Ectodermal cell (in vitro differentiated cells): ENCODE measurements around the gene METTL27.
"Not testable (repeated sequence)": the region's sequence is repeated elsewhere in the genome, so short reads cannot be mapped to it uniquely, and the experiment has no call there.

Experiments
- H3K27ac ChIP-seq: 2 replicates; pipeline ENCODE4 v1.7.0; 2013; ENCODE audit warnings: mild to moderate bottlenecking, low read depth, low read length; ENCODE audit not compliant: insufficient read depth, poor library complexity, severe bottlenecking
- H3K27me3 ChIP-seq: 2 replicates; pipeline ENCODE4 v1.7.0; 2013; ENCODE audit warnings: mild to moderate bottlenecking, low read length; ENCODE audit not compliant: insufficient read depth, control insufficient read depth, poor library complexity, severe bottlenecking
- H3K36me3 ChIP-seq: one replicate; pipeline ENCODE4 v1.7.0; 2013; ENCODE audit warnings: low read length; ENCODE audit not compliant: control insufficient read depth, insufficient read depth
- H3K4me1 ChIP-seq: one replicate; pipeline ENCODE4 v1.7.0; 2013; ENCODE audit warnings: low read length; ENCODE audit not compliant: control insufficient read depth, insufficient read depth
- H3K4me3 ChIP-seq: 2 replicates; pipeline ENCODE4 v1.7.0; 2013; ENCODE audit warnings: low read depth, low read length, control low read depth; ENCODE audit not compliant: insufficient read depth
- H3K9me3 ChIP-seq: 2 replicates; pipeline ENCODE4 v1.7.0; 2013; ENCODE audit warnings: mild to moderate bottlenecking, low read length, moderate library complexity; ENCODE audit not compliant: control insufficient read depth
- WGBS, 2 experiments: methylation state at CpG; one replicate each; pipeline ENCODE4 v1.1.7; 2013; ENCODE audit warnings: missing lambda C conversion rate in 2 of 2; 5-methylcytosine and 5-hydroxymethylcytosine counted together

Gene METTL27

DNA sequence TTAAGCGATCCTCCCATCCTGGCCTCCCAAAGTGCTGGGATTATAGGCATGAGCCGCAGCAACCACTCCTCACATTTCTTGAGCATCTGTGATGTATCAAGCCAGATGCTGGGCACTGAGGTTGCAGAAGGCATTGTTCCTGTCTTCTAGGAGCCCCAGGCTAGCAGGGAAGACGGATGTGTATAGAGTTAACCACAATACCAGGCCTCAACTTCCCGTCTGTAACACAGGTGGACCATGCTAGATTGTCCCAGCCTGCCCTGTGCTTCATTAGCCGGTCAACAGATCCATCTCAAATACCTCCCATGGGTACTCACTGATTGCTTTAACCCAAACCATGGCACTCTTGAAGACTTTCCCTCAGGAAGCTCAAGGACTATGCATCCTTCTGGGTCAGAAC is 13.3 kb downstream of the METTL27 start:
- no peak overlapping the region for H3K4me3 ChIP-seq

DNA sequence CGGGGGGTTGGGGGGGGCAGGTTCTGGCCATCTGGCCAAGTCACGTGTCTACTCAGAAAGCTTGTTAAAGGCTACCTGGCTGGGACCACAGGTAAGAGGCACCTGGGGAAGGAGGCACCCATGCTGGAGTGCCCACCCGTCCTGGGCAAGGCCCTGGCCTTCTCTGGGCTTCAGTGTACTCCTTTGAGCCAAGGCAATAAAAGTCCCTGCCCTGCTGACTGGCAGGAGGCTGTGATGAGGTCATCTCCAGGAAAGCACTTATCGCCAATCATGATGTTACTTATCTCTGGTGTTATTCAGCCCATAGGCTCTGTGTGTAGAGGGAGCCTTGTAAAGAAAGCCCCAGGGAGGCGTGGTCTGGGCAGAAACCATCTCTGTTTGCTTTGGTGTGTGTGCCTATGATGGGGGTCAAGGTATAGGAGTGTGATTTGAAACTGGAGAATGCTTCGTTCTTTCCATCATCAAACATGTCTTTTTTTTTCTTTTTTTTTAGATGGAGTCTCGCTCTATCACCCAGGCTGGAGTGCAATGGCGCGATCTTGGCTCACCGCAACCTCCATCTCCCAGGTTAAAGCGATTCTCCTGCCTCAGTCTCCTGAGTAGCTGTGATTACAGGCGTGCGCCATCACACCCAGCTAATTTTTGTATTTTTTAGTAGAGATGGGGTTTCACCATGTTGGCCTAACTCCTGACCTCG is 14.1 kb downstream of the METTL27 start:
- Histone ChIP-seq H3K27me3 (no peaks in the 10 kb centered on the region), H3K4me1 (peaks cover 27% of the 10 kb centered on the region), H3K4me3 (no peak overlapping the region), H3K9me3 (no peaks in the 10 kb centered on the region), H3K36me3 (no peaks in the 10 kb centered on the region), H3K27ac (no peak overlapping the region)
- WGBS, 2 experiments, result 84 to 87% methylated on average over 14 of the region's 14 CpGs

More for the DNA sequence above, 13.3 kb downstream of the METTL27 start:
- 90 to 94% methylated on average over 5 of the region's 5 CpGs for WGBS, 2 experiments
- no peaks in the 10 kb centered on the region for H3K9me3 ChIP-seq
- H3K4me1 ChIP-seq, result peaks cover 27% of the 10 kb centered on the region
- no peak overlapping the region for H3K27ac ChIP-seq
- H3K27me3 ChIP-seq, result no peaks in the 10 kb centered on the region
- no peaks in the 10 kb centered on the region for H3K36me3 ChIP-seq

DNA sequence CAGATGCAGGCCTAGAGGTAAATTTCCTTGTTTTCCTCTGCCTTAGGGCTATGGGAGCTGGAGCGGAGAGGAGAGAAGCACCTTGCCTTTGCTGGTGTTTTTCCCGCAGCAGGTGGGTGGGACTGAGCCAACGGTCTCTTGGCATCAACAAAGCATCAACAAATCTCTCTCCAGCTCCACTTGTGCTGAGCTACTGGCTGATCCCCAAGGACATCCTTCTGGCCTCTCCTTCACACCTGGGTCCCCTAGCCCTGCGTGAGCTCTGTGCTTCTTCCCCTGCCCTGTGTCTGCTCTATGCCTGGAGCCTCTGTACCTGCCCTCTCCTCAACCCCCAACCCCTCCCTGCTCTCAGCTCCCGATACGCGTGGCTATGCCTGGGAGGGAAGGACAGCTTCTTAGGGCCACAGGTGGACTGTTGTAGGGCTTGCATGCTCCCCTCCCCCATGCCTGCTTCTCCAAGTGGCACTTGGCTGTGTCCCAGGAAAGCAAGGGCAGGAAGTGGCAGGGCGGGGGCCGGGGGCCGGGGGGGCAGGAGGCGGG is 14.7 kb downstream of the METTL27 start:
- no peaks in the 10 kb centered on the region for H3K27me3 ChIP-seq
- H3K36me3 ChIP-seq, result no peaks in the 10 kb centered on the region
- H3K27ac ChIP-seq, result no peak overlapping the region
- peaks cover 27% of the 10 kb centered on the region for H3K4me1 ChIP-seq
- no peak overlapping the region for H3K4me3 ChIP-seq
- no peaks in the 10 kb centered on the region for H3K9me3 ChIP-seq
- WGBS, 2 experiments, result 48 to 52% methylated on average over 9 to 11 of the region's 11 CpGs

DNA sequence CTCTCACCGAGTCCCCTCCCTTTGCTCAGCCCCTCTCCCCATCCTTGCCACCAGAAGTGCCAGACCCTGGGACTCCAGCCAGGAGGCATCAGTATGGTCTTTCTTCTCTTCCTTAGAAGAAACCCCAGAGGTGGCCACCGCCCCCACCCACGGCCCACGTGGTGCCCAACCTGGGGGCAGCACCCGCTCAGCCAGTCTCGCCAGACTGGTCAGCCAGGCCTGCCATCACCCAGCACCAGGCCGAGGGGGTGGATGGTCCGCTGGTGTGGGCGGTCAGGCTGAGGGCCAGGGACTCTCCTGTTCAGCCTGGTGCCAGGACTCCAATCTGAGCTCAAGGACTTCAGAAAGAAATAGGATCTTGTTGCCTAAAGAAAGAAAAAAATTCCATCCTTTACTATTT is 17.3 kb downstream of the METTL27 start:
- Histone ChIP-seq H3K36me3 (no peaks in the 10 kb centered on the region), H3K27ac (no peak overlapping the region), H3K4me1 (peaks cover 8% of the 10 kb centered on the region), H3K27me3 (no peaks in the 10 kb centered on the region), H3K9me3 (no peaks in the 10 kb centered on the region), H3K4me3 (no peak overlapping the region)
- 89 to 96% methylated on average over 9 of the region's 9 CpGs for WGBS, 2 experiments

DNA sequence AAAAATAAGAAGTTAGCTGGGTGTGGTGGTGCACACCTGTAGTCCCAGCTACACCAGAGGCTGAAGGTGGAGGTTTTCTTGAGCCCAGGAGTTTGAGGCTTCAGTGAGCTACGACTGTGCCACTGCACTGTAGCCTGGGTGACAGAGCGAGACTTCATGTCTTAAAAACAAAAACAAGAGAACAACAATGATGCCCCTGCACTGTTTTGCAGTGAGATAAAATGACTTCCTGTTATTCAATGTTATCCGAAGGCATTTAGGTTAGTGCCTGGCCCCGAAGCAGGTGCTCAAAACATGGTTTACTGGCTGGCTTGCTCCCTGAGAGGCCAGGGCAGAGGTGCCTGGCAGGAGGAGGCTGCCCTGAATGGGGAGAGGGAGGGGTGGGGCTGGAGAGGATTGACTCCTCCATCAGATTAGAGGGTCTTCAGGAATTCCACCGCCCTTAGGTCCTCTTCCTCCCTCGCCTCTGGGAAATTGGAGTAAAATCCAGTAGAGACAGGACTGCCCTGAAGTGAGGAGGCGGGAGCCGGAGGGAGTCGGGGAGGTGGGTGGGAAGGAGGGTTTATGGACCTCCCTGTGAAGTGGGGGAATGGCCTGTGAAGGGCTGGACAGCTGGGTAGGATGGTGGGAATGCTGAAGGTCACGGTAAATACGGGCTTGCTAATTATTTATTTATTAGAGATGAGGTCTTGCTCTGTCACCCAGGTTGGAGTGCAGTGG is 18.3 kb downstream of the METTL27 start:
- Histone ChIP-seq H3K36me3 (no peaks in the 10 kb centered on the region), H3K4me1 (no peaks in the 10 kb centered on the region), H3K4me3 (no peak overlapping the region), H3K27ac (no peak overlapping the region), H3K9me3 (no peaks in the 10 kb centered on the region), H3K27me3 (no peaks in the 10 kb centered on the region)
- 92 to 93% methylated on average over 11 of the region's 11 CpGs for WGBS, 2 experiments

DNA sequence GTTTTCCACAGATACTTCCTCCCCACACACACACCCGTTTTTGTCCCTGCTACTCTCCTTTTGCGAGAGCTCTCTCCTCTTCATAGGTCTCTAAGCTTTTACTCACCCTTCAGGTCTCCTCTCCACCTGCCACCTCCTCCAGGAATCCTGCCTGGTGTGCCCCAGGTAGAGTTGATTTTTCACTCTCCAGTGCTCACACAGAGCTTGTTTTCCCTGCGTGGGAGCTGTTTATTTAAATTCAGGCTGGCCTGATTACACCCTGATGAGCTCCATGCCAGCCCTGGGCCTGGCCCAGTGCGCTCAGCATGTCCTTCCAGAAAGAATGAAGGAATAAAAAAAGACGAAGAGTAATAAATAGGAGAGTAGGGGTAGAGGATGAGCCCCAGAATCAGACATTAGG is 19.1 kb downstream of the METTL27 start:
- Histone ChIP-seq H3K27me3 (no peaks in the 10 kb centered on the region), H3K4me1 (no peaks in the 10 kb centered on the region), H3K4me3 (no peak overlapping the region), H3K27ac (no peak overlapping the region), H3K36me3 (no peaks in the 10 kb centered on the region), H3K9me3 (no peaks in the 10 kb centered on the region)
- WGBS, 2 experiments, result 85 to 89% methylated on average over 5 of the region's 5 CpGs

DNA sequence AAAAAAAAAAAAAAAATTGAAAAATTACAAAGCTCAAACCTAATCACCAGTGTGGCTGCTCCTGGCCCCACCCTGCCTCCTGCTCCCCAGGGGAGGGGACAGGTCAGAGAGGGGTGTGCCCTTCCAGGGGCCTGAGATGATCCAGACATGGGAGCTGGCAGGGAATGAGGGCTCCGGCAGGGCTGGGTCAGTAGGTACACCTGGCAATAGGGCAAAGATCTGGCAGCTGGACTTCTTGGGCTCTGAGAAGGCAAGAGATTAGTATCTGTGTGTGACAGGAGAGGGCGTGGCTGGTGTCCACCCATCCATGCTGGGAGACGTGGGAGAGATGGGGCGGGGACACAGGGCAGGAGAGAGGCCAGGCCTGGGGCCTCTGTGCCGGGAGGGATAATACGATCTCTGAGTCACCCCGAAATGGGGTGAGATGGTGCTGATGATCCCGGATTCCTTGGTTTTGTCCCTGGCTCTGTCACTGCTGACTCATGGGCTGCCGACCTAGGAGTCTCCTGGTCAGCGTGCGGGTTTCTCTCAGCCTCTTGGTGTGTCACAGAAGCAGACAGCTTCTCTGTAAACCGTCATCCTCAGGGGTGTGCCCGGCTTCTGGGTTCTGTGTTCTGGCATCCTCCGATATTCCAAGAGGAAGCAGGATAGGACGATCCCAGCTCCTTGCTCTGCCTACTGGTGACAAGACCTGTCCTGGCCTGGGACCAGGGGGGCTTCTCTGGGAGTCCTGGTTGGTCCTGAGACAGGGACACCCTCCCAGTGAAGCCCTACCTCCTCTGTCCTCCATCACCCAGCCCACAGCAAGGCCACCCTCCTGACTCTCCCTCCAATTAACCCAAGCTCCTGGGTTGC is 19.8 kb downstream of the METTL27 start:
- H3K27me3 ChIP-seq, result no peaks in the 10 kb centered on the region
- WGBS, 2 experiments, result 71 to 73% methylated on average over 15 of the region's 15 CpGs
- H3K9me3 ChIP-seq, result no peaks in the 10 kb centered on the region
- H3K27ac ChIP-seq, result no peak overlapping the region
- H3K36me3 ChIP-seq, result no peaks in the 10 kb centered on the region
- no peaks in the 10 kb centered on the region for H3K4me1 ChIP-seq
- no peak overlapping the region for H3K4me3 ChIP-seq

DNA sequence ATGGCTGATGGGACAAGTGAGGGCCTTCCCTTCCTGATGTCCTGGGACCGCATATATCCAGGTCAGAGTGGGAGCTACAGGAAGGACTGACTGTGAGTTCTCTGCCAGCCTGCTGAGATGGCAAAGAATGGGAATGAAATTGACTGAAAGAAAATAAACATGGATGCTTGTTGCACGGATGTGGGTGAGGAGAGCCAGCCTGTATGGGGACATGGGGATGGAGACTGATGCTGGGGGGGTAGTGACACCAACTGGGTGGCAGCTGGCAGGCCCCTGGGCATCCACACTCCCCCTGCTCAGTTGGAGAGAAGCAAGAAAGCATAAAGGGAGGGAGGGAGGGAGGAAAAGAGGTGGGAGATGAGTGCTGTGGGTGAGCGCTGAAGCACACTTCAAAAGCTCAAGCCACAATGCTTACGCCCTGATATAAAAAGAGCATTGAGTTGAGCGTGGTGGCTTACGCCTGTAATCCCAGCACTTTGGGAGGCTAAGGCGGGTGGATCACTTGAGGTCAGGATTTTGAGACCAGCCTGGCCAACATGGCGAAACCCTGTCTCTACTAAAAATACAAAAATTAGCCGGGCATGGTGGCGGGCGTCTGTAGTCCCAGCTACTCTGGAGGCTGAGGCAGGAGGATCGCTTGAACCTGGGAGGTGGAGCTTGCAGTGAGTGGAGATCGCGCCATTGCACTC is 20.6 kb downstream of the METTL27 start:
- not testable (repeated sequence) for H3K27me3 ChIP-seq, H3K4me3 ChIP-seq, H3K27ac ChIP-seq, H3K9me3 ChIP-seq, H3K4me1 ChIP-seq, H3K36me3 ChIP-seq
- 90 to 94% methylated on average over 14 of the region's 14 CpGs for WGBS, 2 experiments

DNA sequence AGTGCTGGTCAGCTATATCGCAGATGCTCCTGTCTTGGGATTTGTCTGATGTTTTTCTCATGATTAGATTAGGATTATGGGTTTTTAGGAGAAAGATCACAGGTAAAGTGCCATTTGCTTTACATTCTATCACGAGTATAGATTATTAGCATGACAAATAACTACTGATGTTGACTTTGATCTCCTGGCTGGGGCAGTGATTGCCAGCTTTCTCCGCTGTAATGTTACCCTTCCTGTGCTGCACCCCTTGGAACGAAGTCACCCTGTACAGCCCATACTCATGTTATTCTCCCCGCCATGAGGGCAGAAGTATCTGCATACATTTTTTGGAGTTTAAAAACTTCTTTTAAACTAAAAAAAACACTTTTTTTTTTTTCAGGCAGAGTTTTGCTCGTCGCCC is 22.3 kb downstream of the METTL27 start:
- Histone ChIP-seq H3K27me3 (no peaks in the 10 kb centered on the region), H3K27ac (no peak overlapping the region), H3K36me3 (no peaks in the 10 kb centered on the region), H3K4me1 (no peaks in the 10 kb centered on the region), H3K9me3 (no peaks in the 10 kb centered on the region), H3K4me3 (no peak overlapping the region)
- WGBS, 2 experiments, result 89 to 90% methylated on average over 7 of the region's 7 CpGs
